Muscle of leg (tissue), 16 donors: Measurements from ENCODE around the gene IMPA2. TPM values are rescaled to one million over a fixed set of nuclear protein-coding genes. Genes with fewer than 3 reads are reported as not detected.
"Not testable (repeated sequence)": the region's sequence is repeated elsewhere in the genome, so short reads cannot be mapped to it uniquely, and the experiment has no call there.

Source experiments
- DNase-seq: peaks from one replicate; pipeline ENCODE4 v3.0.0; 2013
- H3K27ac ChIP-seq: one replicate; pipeline ENCODE4 v1.5.1; 2013; ENCODE audit warnings: mild to moderate bottlenecking, low read length, control low read depth
- H3K27me3 ChIP-seq: one replicate; pipeline ENCODE4 v1.6.1; 2013; ENCODE audit warnings: low read length; ENCODE audit not compliant: control insufficient read depth, insufficient read depth
- H3K36me3 ChIP-seq: one replicate; pipeline ENCODE4 v1.6.1; 2013; ENCODE audit warnings: low read length; ENCODE audit not compliant: control insufficient read depth, insufficient read depth
- H3K4me1 ChIP-seq: one replicate; pipeline ENCODE4 v1.6.1; 2013; ENCODE audit warnings: low read length; ENCODE audit not compliant: control insufficient read depth, insufficient read depth
- H3K4me3 ChIP-seq: one replicate; pipeline ENCODE4 v1.5.1; 2013; ENCODE audit warnings: low read length, control low read depth
- H3K9me3 ChIP-seq: replicated peaks from 2 replicates; pipeline ENCODE4 v1.6.1; 2013; ENCODE audit warnings: low read depth, low read length; ENCODE audit not compliant: control insufficient read depth
- WGBS: methylation state at CpG from one replicate; pipeline ENCODE4 v1.1.5; 2013; ENCODE audit warnings: missing lambda C conversion rate; ENCODE audit not compliant: insufficient coverage; 5-methylcytosine and 5-hydroxymethylcytosine counted together
- long read RNA-seq, 11 donors: transcript quantifications; one replicate each; lab custom pipeline, GENCODE V29; 2026
- polyA plus RNA-seq, 8 donors: library from polyadenylated mRNA; unstranded; fragments of 120-200 nt; gene quantifications; one replicate each; pipeline versions ENCODE4 v1.2.1 to v1.2.3, GENCODE V29; 2013; ENCODE audit warnings: inconsistent platforms in 1 of 8, low replicate concordance in 1 of 8; ENCODE audit not compliant: insufficient read length in 8 of 8, insufficient read depth in 1 of 8
- total RNA-seq: library from RNA; stranded (reverse); fragments of 120-200 nt; gene quantifications from one replicate; pipeline ENCODE4 v1.2.4, GENCODE V29; 2013

Gene IMPA2
- total RNA-seq (23.6 TPM), polyA plus RNA-seq (10 to 100 TPM; 18.0 to 31.5 (median 22.5) TPM)
- long read RNA-seq, donor 1, partial matches to known transcripts, result 0 of 9 reads
- long read RNA-seq, donor 1, other reads (novel, unspliced or antisense), result 0 of 9 reads
- long read RNA-seq, donor 2, result 0 reads
- long read RNA-seq, donor 3, transcript IMPA2-201 (8 exons, 1,534 nt), result minor isoform, 6 of 20 reads
- long read RNA-seq, donor 3, transcript IMPA2-209 (2 exons, 919 nt), result major isoform, 12 of 20 reads
- long read RNA-seq, donor 3, partial matches to known transcripts, result 0 of 20 reads
- long read RNA-seq, donor 3, other reads (novel, unspliced or antisense), result 0 of 20 reads
- long read RNA-seq, donor 4, transcript IMPA2-201 (8 exons, 1,534 nt), result major isoform, 5 of 9 reads
- long read RNA-seq, donor 4, partial matches to known transcripts, result 0 of 9 reads
- long read RNA-seq, donor 4, other reads (novel, unspliced or antisense), result 0 of 9 reads
- long read RNA-seq, donor 5, transcript IMPA2-209 (2 exons, 919 nt), result minor isoform, 12 of 32 reads
- long read RNA-seq, donor 5, transcript IMPA2-201 (8 exons, 1,534 nt), result major isoform, 17 of 32 reads
- long read RNA-seq, donor 5, partial matches to known transcripts, result 0 of 32 reads
- long read RNA-seq, donor 5, other reads (novel, unspliced or antisense), result 0 of 32 reads
- long read RNA-seq, donor 6, transcript IMPA2-201 (8 exons, 1,534 nt), result major isoform, 5 of 11 reads
- long read RNA-seq, donor 6, transcript IMPA2-209 (2 exons, 919 nt), result major isoform, 5 of 11 reads
- long read RNA-seq, donor 6, partial matches to known transcripts, result 0 of 11 reads
- long read RNA-seq, donor 6, other reads (novel, unspliced or antisense), result 0 of 11 reads
- long read RNA-seq, donor 7, transcript IMPA2-201 (8 exons, 1,534 nt), result major isoform, 7 of 12 reads
- long read RNA-seq, donor 7, partial matches to known transcripts, result 0 of 12 reads
- long read RNA-seq, donor 7, other reads (novel, unspliced or antisense), result 0 of 12 reads
- long read RNA-seq, donor 8, partial matches to known transcripts, result 0 of 4 reads
- long read RNA-seq, donor 8, other reads (novel, unspliced or antisense), result 0 of 4 reads
- long read RNA-seq, donor 9, transcript IMPA2-209 (2 exons, 919 nt), result major isoform, 6 of 8 reads
- long read RNA-seq, donor 9, partial matches to known transcripts, result 0 of 8 reads
- long read RNA-seq, donor 9, other reads (novel, unspliced or antisense), result 0 of 8 reads
- long read RNA-seq, donor 10, transcript IMPA2-201 (8 exons, 1,534 nt), result major isoform, 11 of 16 reads
- long read RNA-seq, donor 10, partial matches to known transcripts, result 0 of 16 reads
- long read RNA-seq, donor 10, other reads (novel, unspliced or antisense), result 0 of 16 reads
- long read RNA-seq, donor 11, transcript IMPA2-209 (2 exons, 919 nt), result major isoform, 7 of 12 reads
- long read RNA-seq, donor 11, partial matches to known transcripts, result 0 of 12 reads
- long read RNA-seq, donor 11, other reads (novel, unspliced or antisense), result 0 of 12 reads

DNA sequence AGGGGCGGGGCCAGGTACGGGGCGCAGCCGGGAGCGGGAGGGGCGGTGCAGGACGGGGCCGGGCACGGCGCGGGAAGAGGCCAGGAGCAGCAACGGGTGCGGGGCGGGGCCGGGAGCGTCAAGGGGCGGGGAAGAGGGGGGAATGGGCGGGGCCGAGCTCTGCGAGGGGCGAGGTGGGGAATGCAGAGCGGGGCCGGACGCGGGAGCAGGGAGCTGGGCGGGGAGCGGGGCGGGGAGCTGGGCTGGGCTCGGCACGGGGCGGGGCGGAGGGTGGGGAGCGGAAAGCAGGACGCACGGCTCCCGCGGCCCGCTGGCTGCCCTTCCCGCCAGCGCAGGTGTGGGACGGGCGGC is at the start of gene IMPA2:
Gene IMPA2 (plus strand): TSS at position 316 of the 351 bp plus-strand sequence. CDS start 163 bp downstream, outside the sequence.
- under 1% methylated on average over 42 of the region's 42 CpGs for WGBS
- Histone ChIP-seq H3K4me1 (peaks cover 16% of the 10 kb centered on the region), H3K27me3 (peaks cover 3% of the 10 kb centered on the region), H3K36me3 (peaks cover 3% of the 10 kb centered on the region), H3K4me3 (peak within 1 kb of the TSS; percentile 58), H3K9me3 (no peaks in the 10 kb centered on the region), H3K27ac (peak within 1 kb of the TSS; percentile 95)
- no peak for DNase-seq

- Histone ChIP-seq H3K27ac (no peak overlapping the region), H3K9me3 (no peaks in the 10 kb centered on the region), H3K4me1 (no peaks in the 10 kb centered on the region), H3K4me3 (no peak overlapping the region), H3K36me3 (no peaks in the 10 kb centered on the region), H3K27me3 (no peaks in the 10 kb centered on the region)
- WGBS, result 86% methylated on average over 13 of the region's 14 CpGs
- DNase-seq, result no peak
Measured at GRCh38 chr18:11932393-11932792, 48.9 kb upstream of the IMPA2 start.

DNA sequence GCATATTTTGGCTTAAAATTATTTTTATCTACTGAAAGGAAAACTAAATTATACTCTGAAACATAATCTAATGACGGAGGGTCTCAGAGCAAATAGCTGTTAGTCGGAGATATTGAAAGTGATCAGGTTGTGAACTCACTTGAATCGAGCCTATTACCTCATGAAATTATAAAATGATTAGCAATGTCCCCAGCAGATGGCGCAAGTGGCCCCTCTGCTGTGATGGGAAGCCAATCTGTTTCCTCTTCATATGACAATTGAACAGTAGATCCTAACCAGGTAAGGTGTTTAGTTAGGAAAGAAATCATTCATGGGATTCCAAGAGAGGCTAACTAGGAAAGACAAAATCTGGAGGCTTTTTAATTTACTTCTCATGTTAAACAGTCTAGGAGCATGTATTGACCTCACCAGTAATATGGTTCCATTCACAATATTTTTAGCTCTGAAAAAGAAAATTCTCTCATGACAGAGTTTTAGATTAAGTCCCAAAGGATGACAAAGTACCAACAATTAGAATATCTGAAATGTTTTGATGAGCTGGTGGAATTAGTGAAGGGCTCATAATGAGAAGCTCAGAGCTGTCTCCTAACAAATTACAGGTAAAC is 43.3 kb upstream of the IMPA2 start:
- H3K4me3 ChIP-seq, result no peak overlapping the region
- WGBS, result no CpG with 5 or more reads among the region's 4 CpGs
- no peaks in the 10 kb centered on the region for H3K36me3 ChIP-seq
- DNase-seq, result peak; percentile 79
- no peaks in the 10 kb centered on the region for H3K27me3 ChIP-seq
- H3K27ac ChIP-seq, result no peak overlapping the region
- H3K4me1 ChIP-seq, result no peaks in the 10 kb centered on the region
- H3K9me3 ChIP-seq, result no peaks in the 10 kb centered on the region

DNA sequence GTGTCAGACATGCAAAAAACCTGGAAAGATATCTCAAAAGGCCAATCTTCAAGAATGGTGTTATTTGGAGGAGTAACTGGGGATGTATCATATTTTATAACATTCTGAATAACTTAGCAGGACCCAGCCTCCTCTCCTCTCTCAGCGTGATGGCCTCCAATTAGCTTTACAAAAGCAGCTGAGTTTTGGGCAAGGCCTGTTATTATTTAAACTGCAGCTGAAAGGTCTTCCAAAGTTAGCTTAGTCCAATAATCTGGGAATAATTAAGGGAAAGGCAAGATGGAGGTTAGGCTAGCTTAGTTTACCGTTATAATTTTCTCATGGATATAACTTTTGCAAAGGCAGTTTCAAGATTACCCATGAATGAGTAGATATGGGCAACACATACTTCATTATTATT is 40.4 kb upstream of the IMPA2 start:
- Histone ChIP-seq H3K4me3 (no peak overlapping the region), H3K9me3 (no peaks in the 10 kb centered on the region), H3K4me1 (no peaks in the 10 kb centered on the region), H3K36me3 (no peaks in the 10 kb centered on the region), H3K27ac (no peak overlapping the region), H3K27me3 (no peaks in the 10 kb centered on the region)
- peak; percentile 70 for DNase-seq
- no CpG with 5 or more reads among the region's 2 CpGs for WGBS

GRCh38 chr18:11943551-11943950 is 37.8 kb upstream of the IMPA2 start:
- 76% methylated on average over 5 of the region's 6 CpGs for WGBS
- Histone ChIP-seq H3K27me3 (no peaks in the 10 kb centered on the region), H3K36me3 (no peaks in the 10 kb centered on the region), H3K27ac (no peak overlapping the region), H3K4me3 (no peak overlapping the region), H3K9me3 (no peaks in the 10 kb centered on the region), H3K4me1 (peaks cover 12% of the 10 kb centered on the region)
- DNase-seq, result no peak

GRCh38 chr18:11944252-11944651 is 37.1 kb upstream of the IMPA2 start:
- 100% methylated on average over 2 of the region's 4 CpGs for WGBS
- DNase-seq, result no peak
- H3K4me3 ChIP-seq, result no peak overlapping the region
- H3K36me3 ChIP-seq, result no peaks in the 10 kb centered on the region
- no peaks in the 10 kb centered on the region for H3K9me3 ChIP-seq
- no peaks in the 10 kb centered on the region for H3K27me3 ChIP-seq
- no peak overlapping the region for H3K27ac ChIP-seq
- H3K4me1 ChIP-seq, result peaks cover 12% of the 10 kb centered on the region

GRCh38 chr18:11944786-11945185 is 36.5 kb upstream of the IMPA2 start:
- 92% methylated on average over 4 of the region's 5 CpGs for WGBS
- Histone ChIP-seq H3K27me3 (no peaks in the 10 kb centered on the region), H3K27ac (no peak overlapping the region), H3K4me3 (no peak overlapping the region), H3K9me3 (no peaks in the 10 kb centered on the region), H3K36me3 (no peaks in the 10 kb centered on the region), H3K4me1 (peaks cover 12% of the 10 kb centered on the region)
- DNase-seq, result no peak

DNA sequence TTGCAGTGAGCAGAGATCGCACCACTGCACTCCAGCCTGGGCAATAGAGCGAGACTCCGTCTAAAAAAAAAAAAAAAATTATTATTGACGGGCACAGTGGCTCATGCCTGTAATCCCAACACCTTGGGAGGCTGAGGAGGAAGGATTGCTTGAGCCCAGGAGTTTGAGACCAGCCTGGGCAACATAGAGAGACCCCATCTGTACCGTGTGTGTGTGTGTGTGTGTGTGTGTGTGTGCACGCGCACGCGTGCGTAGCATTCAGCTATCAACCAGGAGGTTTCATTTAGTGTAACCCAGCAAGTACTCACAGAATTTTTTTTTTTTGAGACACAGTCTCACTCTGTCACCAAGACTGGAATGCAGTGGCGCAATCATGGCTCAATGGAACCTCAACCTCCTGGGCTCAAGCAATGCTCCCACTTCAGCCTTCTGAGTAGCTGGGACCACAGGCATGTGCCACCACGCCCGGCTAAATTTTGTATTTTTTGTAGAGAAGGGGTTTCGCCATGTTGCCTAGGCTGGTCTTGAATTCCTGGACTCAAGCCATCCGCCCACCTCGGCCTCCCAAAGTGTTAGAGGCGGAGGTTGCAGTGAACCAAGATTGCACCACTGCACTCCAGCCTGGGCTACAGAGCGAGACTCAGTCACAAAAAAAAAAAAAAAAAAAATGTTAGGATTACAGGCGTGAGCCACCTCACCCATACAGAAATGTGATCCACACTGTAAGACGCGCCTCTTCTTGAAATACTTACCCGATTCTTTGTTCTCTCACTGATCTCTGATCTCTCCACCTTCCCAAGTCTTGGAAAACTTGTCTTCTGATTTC is 35.3 kb upstream of the IMPA2 start:
- not testable (repeated sequence) for H3K27me3 ChIP-seq, DNase-seq, H3K36me3 ChIP-seq, H3K9me3 ChIP-seq, H3K27ac ChIP-seq, H3K4me3 ChIP-seq
- WGBS, result 89% methylated on average over 10 of the region's 22 CpGs
- peaks cover 15% of the 10 kb centered on the region for H3K4me1 ChIP-seq

DNA sequence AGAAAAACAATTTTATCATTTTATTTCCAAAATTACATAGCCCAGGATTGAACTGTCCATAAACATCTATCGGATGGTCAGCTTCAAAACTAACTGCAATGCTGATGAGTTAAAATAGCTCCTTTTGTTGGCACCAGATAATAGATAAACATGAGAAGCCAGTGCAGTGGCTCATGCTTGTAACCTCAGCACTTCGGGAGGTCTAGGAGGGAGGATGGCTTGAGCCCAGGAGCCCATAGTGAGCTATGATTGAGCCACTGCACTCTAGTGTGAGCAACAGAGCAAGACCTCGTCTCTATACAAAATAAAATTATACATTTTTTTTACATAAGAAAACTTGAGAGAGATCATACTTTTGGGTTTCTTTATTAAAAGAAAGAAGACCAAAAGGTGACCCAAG is 34.6 kb upstream of the IMPA2 start:
- Histone ChIP-seq H3K9me3 (no peaks in the 10 kb centered on the region), H3K4me3 (no peak overlapping the region), H3K36me3 (no peaks in the 10 kb centered on the region), H3K27ac (peak overlapping the region; percentile 90), H3K27me3 (no peaks in the 10 kb centered on the region), H3K4me1 (peaks cover 20% of the 10 kb centered on the region)
- no CpG with 5 or more reads among the region's 3 CpGs for WGBS
- DNase-seq, result peak; percentile 48
